ENCODE measurements around the gene RASGRF2. TPM values are rescaled to one million over a fixed set of nuclear protein-coding genes. Genes with fewer than 3 reads are reported as not detected.
A peak's percentile ranks its signal among the peaks of the same experiment; 100 is the strongest.

The RASGRF2 gene
- total RNA-seq, 1 donor from 2014 or later = 2.6 TPM

- no peak for TF ChIP-seq CTCF (conservative IDR thresholded peaks at IDR 0.05; ENCODE audit: low read depth, low read length)
- H3K4me3 ChIP-seq (ENCODE audit: low read depth, low read length) = no peak overlapping the region
- no peak for DNase-seq (ENCODE audit: low read depth)
These were observed 270.3 kb downstream of the RASGRF2 start for GRCh38 chr5:81230416-81230815.

- TF ChIP-seq CTCF (conservative IDR thresholded peaks at IDR 0.05; ENCODE audit: low read depth, low read length) = no peak
- H3K4me3 ChIP-seq (ENCODE audit: low read depth, low read length) = peak overlapping the region; percentile 37
- no peak for DNase-seq (ENCODE audit: low read depth)
These were observed 272.4 kb downstream of the RASGRF2 start for GRCh38 chr5:81232464-81233079.

- H3K4me3 ChIP-seq (ENCODE audit: low read depth, low read length) = peak within 1 kb of the TSS; percentile 37
- DNase-seq (ENCODE audit: low read depth) = no peak
These were observed 273.0 kb downstream of the RASGRF2 start, which contains the start of gene CKMT2 for GRCh38 chr5:81233080-81233634. Gene CKMT2 (plus strand): TSS chr5:81233322. CDS start chr5:81251133, 17,811 bp downstream.

GRCh38 chr5:81234299-81234698, 274.1 kb downstream of the RASGRF2 start:
- DNase-seq (ENCODE audit: low read depth) = no peak
- no peak for TF ChIP-seq CTCF (conservative IDR thresholded peaks at IDR 0.05; ENCODE audit: low read depth, low read length)
- no peak overlapping the region for H3K4me3 ChIP-seq (ENCODE audit: low read depth, low read length)

More at GRCh38 chr5:81233080-81233634, 273.0 kb downstream of the RASGRF2 start, which contains the start of gene CKMT2:
- no peak for TF ChIP-seq CTCF (conservative IDR thresholded peaks at IDR 0.05; ENCODE audit: low read depth, low read length)

- no peak for DNase-seq (ENCODE audit: low read depth)
- no peak overlapping the region for H3K4me3 ChIP-seq (ENCODE audit: low read depth, low read length)
- no peak for TF ChIP-seq CTCF (conservative IDR thresholded peaks at IDR 0.05; ENCODE audit: low read depth, low read length)
These were observed 274.6 kb downstream of the RASGRF2 start for GRCh38 chr5:81234801-81235200.

GRCh38 chr5:81235287-81236072, 275.3 kb downstream of the RASGRF2 start:
- no peak overlapping the region for H3K4me3 ChIP-seq (ENCODE audit: low read depth, low read length)
- DNase-seq (ENCODE audit: low read depth) = no peak
- no peak for TF ChIP-seq CTCF (conservative IDR thresholded peaks at IDR 0.05; ENCODE audit: low read depth, low read length)

Measured in epithelial cell of proximal tubule (primary cell).